Amygdala (tissue), 56 donors: ENCODE results near the gene TIPRL.
A peak's percentile ranks its signal among the peaks of the same experiment; 100 is the strongest.
"Not testable (repeated sequence)": the region's sequence is repeated elsewhere in the genome, so short reads cannot be mapped to it uniquely, and the experiment has no call there.

Experiments
- DNase-seq, 56 donors: peaks; one replicate each; lab custom pipeline; 2025; lab: John Stamatoyannopoulos, UW

Gene TIPRL

GRCh38 chr1:168157638-168158037 is 21.1 kb upstream of the TIPRL start:
- DNase-seq = no peak

GRCh38 chr1:168159251-168159650 is 19.5 kb upstream of the TIPRL start:
- no peak for DNase-seq

- DNase-seq = no peak
These were observed 18.8 kb upstream of the TIPRL start for GRCh38 chr1:168159979-168160378.

- peak in 1 of 56 donors; percentile 9 for DNase-seq
These were observed 17.3 kb upstream of the TIPRL start for GRCh38 chr1:168161459-168161858.

GRCh38 chr1:168163670-168164069 is 15.1 kb upstream of the TIPRL start:
- no peak for DNase-seq

GRCh38 chr1:168164771-168165170 is 14.0 kb upstream of the TIPRL start:
- no peak for DNase-seq

- no peak for DNase-seq
These were observed 11.0 kb upstream of the TIPRL start for GRCh38 chr1:168167806-168168205.

- no peak for DNase-seq
These were observed 7.9 kb upstream of the TIPRL start for GRCh38 chr1:168170564-168171508.

- DNase-seq = no peak
These were observed 6.4 kb upstream of the TIPRL start for GRCh38 chr1:168172250-168172915.

GRCh38 chr1:168178227-168178637 is 530 bp upstream of the TIPRL start:
- no peak for DNase-seq

- peak in 10 of 56 donors; percentile 2 to 58 (median 32) for DNase-seq
These were observed 831 bp downstream of the TIPRL start for GRCh38 chr1:168179438-168180147.

GRCh38 chr1:168180148-168180524 is 1.4 kb downstream of the TIPRL start:
- peak in 1 of 56 donors; percentile 32 for DNase-seq

GRCh38 chr1:168181063-168181720 is 2.4 kb downstream of the TIPRL start:
- not testable (repeated sequence) for DNase-seq

GRCh38 chr1:168187177-168187576 is 8.4 kb downstream of the TIPRL start:
- no peak for DNase-seq

GRCh38 chr1:168190403-168190802 is 11.6 kb downstream of the TIPRL start:
- no peak for DNase-seq

GRCh38 chr1:168195199-168196135 is 16.7 kb downstream of the TIPRL start:
- DNase-seq = no peak

GRCh38 chr1:168199056-168199455 is 20.3 kb downstream of the TIPRL start:
- DNase-seq = no peak

GRCh38 chr1:168202941-168203654 is 24.3 kb downstream of the TIPRL start:
- DNase-seq = no peak

GRCh38 chr1:168206111-168206510 is 27.3 kb downstream of the TIPRL start:
- DNase-seq = no peak
